HL-60 (cell line): Measurements from ENCODE around the gene CDT1.

ENCODE experiments used
- DNase-seq, 2 experiments: peaks; one replicate each; pipeline ENCODE4 v3.0.0-alpha.2; 2010 to 2020; ENCODE audit warnings: low read depth in 1 of 2, low spot score in 1 of 2
- H3K27ac ChIP-seq: fragments of 250-450 bp; sonication (Bioruptor Pico); replicated peaks from 2 replicates; pipeline ENCODE4 v1.5.1; 2020; ENCODE audit warnings: mild to moderate bottlenecking, moderate library complexity
- H3K27me3 ChIP-seq: fragments of 250-450 bp; sonication (Bioruptor Pico); 2 replicates; pipeline ENCODE4 v1.5.1; 2021; ENCODE audit warnings: mild to moderate bottlenecking, moderate library complexity; ENCODE audit not compliant: insufficient read depth, poor library complexity, severe bottlenecking
- H3K4me3 ChIP-seq: replicated peaks from 2 replicates; pipeline ENCODE4 v1.5.1; 2011; ENCODE audit warnings: mild to moderate bottlenecking, control low read depth, low read length; ENCODE audit not compliant: insufficient read depth
- CTCF ChIP-seq: IDR thresholded peaks from one replicate; pipeline ENCODE4 v1.5.1; 2011; ENCODE audit warnings: low read length, control low read depth, inconsistent platforms; ENCODE audit not compliant: insufficient read depth
- GABPA ChIP-seq: IDR thresholded peaks from 2 replicates; pipeline ENCODE4 v1.6.1; 2012; ENCODE audit warnings: low read depth
- POLR2AphosphoS5 ChIP-seq: IDR thresholded peaks from 2 replicates; pipeline ENCODE4 v1.6.1; 2012; ENCODE audit warnings: low read depth
- SPI1 ChIP-seq: IDR thresholded peaks from 2 replicates; pipeline ENCODE4 v1.6.1; 2012; ENCODE audit warnings: low read depth, mild to moderate bottlenecking, borderline replicate concordance
- TF ChIP-seq, protein P1 (sequence below): IDR thresholded peaks from 2 replicates; pipeline ENCODE4 v1.6.1; 2012; ENCODE audit warnings: low read depth; ENCODE audit not compliant: insufficient replicate concordance

CDT1 gene

DNA sequence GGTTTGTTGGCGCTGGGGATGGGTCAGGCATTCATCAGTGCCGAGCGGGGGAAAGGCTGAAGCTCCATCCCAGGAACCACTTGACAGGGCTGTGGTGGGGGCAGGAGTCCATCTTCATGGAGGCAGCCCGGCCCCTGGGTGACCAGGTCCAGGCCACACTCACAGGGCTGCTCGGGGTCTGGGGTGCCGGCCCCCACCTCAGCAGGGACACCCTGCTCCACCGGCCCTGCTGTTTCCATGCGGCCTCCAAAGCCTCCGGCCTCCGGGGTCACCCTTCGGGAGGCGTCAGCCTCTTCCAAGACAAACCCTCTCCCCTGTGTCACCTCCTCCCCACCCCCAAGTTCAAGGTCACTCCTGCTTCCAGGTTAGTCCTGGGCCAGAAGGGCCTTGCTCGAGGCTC lies 31.1 kb downstream of the CDT1 start:
- no peak for DNase-seq
- no peak overlapping the region for H3K4me3 ChIP-seq
- TF ChIP-seq POLR2AphosphoS5 (no peak), GABPA (no peak), SPI1 (no peak), CTCF (no peak)
- TF ChIP-seq, protein P1, sequence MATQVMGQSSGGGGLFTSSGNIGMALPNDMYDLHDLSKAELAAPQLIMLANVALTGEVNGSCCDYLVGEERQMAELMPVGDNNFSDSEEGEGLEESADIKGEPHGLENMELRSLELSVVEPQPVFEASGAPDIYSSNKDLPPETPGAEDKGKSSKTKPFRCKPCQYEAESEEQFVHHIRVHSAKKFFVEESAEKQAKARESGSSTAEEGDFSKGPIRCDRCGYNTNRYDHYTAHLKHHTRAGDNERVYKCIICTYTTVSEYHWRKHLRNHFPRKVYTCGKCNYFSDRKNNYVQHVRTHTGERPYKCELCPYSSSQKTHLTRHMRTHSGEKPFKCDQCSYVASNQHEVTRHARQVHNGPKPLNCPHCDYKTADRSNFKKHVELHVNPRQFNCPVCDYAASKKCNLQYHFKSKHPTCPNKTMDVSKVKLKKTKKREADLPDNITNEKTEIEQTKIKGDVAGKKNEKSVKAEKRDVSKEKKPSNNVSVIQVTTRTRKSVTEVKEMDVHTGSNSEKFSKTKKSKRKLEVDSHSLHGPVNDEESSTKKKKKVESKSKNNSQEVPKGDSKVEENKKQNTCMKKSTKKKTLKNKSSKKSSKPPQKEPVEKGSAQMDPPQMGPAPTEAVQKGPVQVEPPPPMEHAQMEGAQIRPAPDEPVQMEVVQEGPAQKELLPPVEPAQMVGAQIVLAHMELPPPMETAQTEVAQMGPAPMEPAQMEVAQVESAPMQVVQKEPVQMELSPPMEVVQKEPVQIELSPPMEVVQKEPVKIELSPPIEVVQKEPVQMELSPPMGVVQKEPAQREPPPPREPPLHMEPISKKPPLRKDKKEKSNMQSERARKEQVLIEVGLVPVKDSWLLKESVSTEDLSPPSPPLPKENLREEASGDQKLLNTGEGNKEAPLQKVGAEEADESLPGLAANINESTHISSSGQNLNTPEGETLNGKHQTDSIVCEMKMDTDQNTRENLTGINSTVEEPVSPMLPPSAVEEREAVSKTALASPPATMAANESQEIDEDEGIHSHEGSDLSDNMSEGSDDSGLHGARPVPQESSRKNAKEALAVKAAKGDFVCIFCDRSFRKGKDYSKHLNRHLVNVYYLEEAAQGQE: no peak
- H3K27me3 ChIP-seq: no peaks in the 10 kb centered on the region
- H3K27ac ChIP-seq: no peak overlapping the region

DNA sequence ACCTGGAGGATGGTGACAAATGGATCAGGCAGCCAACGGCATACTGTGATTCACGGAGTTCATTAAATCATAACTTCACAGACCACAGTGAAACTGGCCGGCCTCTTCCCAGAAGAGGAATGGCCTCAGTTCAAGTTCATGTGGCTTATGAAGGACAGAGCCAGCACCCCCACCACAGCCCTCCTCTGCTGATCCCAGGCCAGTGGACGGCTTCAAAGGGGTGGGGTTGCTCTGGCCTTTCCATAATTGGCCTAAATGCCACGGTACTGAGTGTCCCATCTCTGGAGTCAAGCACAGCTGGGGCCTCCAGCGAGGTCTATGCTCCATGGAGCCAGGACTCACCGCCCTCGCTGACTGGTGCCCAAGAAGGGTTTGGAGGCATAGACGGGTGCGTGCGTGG lies 31.8 kb downstream of the CDT1 start:
- no peak for DNase-seq
- Histone ChIP-seq H3K27ac (no peak overlapping the region), H3K4me3 (no peak overlapping the region), H3K27me3 (no peaks in the 10 kb centered on the region)
- no peak for TF ChIP-seq SPI1
- no peak for TF ChIP-seq GABPA
- no peak for TF ChIP-seq POLR2AphosphoS5
- TF ChIP-seq CTCF: no peak

DNA sequence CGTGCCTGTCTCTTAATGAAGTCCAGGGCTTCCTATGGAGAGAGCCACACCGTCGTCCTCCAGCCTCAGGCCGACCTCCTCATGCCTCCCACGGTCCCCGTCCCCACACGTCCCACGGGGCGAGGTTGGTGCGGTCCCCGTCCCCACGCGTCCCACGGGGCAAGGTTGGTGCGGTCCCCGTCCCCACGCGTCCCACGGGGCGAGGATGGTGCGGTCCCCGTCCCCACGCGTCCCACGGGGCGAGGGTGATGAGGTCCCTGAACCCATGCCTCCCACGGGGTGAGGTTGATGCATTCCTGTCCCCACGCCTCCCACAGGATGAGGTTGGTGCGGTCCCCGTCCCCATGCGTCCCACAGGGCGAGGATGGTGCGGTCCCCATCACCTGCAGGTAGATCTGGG lies 32.2 kb downstream of the CDT1 start:
- Histone ChIP-seq H3K4me3 (no peak overlapping the region), H3K27ac (no peak overlapping the region), H3K27me3 (no peaks in the 10 kb centered on the region)
- TF ChIP-seq, protein P1: no peak
- no peak for TF ChIP-seq GABPA
- no peak for TF ChIP-seq CTCF
- TF ChIP-seq POLR2AphosphoS5: no peak
- no peak for TF ChIP-seq SPI1
- no peak for DNase-seq

DNA sequence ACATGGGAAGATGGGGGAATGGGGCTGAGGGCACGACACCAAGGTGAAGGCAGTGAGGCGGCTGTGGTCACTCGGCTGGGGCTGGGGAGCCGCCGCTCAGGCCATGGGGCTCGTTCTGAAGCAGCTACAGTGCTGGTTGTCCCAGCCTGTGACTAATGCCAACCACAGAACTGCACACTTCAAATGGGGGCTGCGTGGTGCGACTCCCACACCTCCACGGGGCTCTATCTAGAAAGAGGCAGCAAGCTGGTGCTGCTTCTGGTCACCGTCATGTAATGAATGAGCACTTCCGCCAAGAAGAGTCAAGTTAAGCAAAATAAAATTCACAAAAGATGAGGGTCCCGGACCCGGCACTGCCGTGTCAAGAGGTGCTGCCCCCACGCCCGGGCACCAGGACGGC lies 33.2 kb downstream of the CDT1 start:
- Histone ChIP-seq H3K27ac (no peak overlapping the region), H3K4me3 (no peak overlapping the region), H3K27me3 (no peaks in the 10 kb centered on the region)
- no peak for TF ChIP-seq GABPA
- TF ChIP-seq CTCF: no peak
- no peak for TF ChIP-seq SPI1
- TF ChIP-seq, protein P1: no peak
- TF ChIP-seq POLR2AphosphoS5: no peak
- DNase-seq: no peak
